NK-92 treated with Interleukin-12 subunit alpha and Interleukin-12 subunit beta, amount 100 ng/mL, for 24 hours (cell line): Measurements from ENCODE around the gene JARID2.

Source experiments
- DNase-seq: peaks from one replicate; lab custom pipeline; 2025; lab: John Stamatoyannopoulos, UW

JARID2 gene

DNA sequence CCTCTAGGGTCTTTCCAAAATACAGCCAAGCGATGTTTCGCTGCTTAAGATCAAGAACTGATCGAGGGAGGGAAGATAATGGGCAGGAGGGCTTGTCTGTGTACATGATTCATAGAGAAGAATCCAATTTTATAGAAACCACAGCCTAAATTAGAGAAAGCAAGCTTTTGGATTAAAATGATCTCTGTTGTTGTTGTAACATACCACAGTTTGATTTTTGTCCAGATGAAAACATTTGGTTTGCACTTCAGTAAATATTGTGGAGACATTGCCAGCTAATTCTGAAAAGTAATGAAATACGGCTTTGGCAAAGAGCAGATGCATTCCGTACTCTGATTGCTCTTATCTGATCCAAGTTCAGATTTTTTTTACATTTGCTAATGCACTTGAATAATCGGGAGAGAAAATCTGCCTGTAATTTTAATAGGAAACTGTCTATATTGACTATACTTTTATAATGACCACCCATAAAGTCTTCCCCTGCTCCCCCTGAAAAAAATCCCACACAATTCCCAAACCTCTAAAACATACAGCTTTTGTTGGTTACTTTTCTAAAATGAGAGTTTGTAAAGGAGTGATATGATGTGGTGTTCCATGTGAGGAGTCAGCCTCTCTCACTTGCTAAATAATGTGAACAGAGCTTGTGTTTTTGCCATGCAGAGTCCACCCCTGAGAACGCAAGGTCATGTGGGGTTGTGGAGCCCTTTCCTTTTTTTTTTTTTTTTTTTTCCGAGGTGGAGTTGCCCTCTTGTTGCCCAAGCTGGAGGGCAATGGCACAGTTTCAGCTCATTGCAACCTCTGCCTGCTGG lies 217.1 kb downstream of the JARID2 start:
- no peak for DNase-seq

GRCh38 chr6:15464211-15464725 lies 218.4 kb downstream of the JARID2 start:
- DNase-seq: peak; percentile 8

GRCh38 chr6:15465212-15465611 lies 219.3 kb downstream of the JARID2 start:
- DNase-seq: no peak

DNA sequence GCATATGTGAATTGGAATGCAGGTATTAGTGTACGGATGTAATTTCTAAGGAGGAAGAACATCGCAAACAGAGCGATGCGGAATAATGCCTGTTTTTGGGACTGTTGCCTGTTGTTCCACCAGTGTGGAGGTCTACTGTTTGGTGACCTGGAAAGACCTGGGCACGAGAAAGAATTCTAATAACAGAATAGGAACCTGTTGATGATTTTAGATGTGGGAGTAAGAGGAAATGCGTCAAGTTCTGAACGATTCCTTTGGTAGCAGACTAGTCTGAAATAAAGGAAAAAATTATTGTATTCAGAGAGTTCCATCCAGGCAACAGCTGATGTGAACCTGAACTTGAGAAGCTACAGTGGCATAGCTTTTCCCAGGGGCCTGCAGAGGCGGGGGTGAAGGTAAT lies 224.9 kb downstream of the JARID2 start:
- DNase-seq: no peak

GRCh38 chr6:15472621-15473020 lies 226.8 kb downstream of the JARID2 start:
- no peak for DNase-seq

GRCh38 chr6:15473174-15473573 lies 227.3 kb downstream of the JARID2 start:
- no peak for DNase-seq

GRCh38 chr6:15473741-15474161 lies 227.9 kb downstream of the JARID2 start:
- DNase-seq: no peak

DNA sequence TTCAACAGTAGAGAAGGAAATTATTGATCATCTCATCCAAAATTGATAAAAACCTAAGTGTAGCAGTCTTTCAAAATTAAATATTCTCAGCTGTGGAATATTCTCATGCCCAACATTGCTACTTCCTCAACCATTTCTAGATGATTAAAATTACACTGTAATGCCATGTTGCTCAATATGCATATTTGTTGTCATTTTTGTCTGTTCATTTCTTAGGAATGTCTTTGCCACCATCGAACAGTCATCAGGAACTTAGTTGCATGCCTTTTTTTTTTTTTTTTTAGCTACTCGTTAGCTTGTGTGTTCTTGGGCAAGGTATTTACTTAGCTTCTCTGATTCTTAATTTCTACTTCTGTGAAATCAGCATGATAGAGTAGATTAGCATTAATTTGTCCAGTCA lies 228.3 kb downstream of the JARID2 start:
- no peak for DNase-seq

- no peak for DNase-seq
Observed at GRCh38 chr6:15475261-15475660, 229.4 kb downstream of the JARID2 start.

DNA sequence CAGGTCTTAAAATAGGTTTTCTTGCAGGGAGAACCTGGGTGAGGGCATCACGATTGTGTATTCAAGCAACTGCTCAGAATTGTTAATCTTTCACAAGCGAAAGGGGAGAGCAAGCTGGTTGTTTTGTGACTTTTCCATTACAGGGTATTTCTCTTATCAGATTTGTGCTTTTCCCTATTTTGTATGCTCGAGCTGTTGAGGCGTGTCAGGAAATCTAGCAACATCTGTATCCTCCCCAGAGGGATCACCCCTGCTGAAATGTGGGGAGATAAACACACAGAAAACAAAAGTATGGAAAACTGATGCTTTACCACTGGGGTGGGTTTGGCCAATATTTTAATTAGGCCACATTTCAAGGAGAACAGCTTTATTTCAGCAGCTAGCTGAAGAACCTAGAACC lies 230.0 kb downstream of the JARID2 start:
- no peak for DNase-seq

DNA sequence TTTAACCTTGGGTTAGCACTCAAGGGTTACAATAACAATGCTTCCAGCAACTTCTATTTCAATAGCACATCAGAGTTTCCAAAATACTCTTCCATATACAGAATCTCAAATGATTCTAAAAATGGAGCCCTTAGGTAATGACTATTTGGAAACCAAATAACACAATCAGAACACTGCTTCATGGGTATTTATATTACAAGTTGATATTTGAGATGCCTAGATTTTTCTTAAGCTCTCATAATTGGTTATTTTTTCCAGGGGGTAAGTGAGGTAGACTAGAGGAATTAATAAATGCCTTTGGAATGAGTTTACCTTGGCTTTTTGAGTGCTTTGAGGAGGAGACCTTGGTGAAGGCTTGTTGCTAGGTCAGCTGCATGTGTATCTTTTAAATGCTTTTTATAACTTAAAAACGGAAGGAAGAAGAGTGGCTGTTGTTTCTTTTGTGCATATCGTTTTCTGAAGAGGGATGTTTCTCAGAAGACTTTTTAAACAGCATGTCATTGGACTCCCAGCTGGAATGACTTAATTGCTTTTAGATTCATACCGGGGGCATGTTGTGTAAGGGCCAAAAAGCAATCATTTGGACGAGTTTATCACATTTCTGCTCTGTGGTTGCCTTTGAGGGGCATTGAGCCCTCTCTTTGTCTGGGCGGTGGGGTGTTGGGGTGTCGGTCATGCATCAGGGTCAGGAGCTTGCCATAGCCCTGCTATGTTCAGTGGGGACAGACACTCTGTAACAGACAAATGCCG lies 230.9 kb downstream of the JARID2 start:
- DNase-seq: no peak

DNA sequence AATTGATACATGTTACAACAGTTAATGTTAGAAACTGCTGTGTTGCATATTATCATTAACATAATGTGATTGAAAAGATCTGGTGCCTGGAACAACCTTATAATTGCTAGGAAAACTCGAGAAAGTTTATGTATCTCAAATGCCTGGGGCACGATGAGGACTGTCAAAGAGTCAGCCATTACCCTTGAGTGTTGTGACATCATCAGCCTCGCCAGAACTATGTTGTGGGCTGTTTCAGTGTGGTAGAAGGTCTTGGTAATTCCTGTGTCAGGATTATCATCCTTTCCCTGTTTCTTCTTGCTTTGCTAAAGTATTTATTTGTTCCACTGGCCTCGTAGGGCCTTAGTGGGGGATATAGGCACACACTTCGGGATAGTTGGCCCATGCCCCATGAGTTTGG lies 231.9 kb downstream of the JARID2 start:
- DNase-seq: no peak

- DNase-seq: no peak
Observed at GRCh38 chr6:15479761-15480160, 233.9 kb downstream of the JARID2 start.

GRCh38 chr6:15480525-15480924 lies 234.7 kb downstream of the JARID2 start:
- no peak for DNase-seq

DNA sequence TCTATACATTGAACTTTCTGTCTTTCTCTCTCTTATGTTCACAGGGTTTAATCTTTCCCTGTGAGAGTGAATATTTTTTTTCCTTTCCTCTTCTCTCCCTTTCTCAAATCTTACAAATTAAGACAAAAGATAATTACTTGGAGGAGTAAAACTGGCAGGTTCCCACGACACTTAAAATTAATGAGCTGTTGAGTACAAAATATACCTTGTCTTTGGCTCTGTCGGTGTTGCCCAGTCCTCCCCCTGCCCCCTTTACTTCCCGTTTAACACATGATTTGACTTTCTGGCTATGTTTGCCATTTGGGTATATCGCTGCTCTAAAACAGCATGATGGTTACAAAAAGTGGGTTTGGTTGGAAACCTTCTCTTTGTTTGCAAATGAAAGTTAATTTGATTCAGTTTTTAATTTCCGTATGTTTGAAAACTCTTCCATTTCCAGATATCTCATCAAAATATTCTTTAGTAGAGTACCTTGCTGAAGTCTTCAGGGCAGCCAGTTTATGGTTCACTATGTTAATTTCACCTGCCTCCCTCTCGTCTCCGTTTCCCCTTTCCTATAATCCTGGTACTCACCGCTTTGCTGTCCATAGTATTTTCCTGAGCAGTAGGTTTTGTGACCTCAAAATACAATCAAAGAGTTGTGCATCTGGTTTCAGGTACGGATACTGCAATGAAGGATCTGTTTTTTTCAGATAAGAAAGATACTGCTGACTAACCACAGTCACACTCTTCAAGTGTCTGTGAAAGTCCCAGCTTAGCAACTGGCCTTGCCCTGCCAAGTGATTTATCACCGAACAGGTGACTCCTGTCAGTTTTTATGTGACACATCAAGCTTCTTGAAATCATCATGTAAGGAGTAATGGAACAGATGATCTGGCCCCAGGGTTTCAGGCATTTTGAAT lies 235.8 kb downstream of the JARID2 start:
- no peak for DNase-seq

GRCh38 chr6:15483060-15483459 lies 237.2 kb downstream of the JARID2 start:
- DNase-seq: no peak

DNA sequence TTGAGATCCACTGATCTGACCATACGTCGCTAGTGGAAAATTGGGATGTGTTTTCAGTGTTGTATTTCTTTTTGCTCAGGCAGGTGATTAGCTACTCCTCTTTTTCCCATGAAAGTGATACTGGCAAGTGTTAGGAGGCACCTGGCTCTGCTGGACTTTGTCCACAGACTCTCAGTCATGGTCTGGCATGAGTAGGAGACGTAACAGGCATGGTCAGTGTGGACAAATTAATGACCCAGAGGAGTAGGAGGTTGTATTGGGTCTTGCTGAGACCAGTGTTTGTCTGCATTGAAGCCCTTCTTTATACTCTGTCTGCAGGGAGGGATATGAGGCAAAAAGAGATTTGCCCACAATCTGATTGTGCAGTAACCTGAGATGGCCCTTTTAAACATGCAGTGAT lies 238.3 kb downstream of the JARID2 start:
- no peak for DNase-seq

- no peak for DNase-seq
Observed at GRCh38 chr6:15484821-15485220, 239.0 kb downstream of the JARID2 start.

GRCh38 chr6:15485936-15486335 lies 240.1 kb downstream of the JARID2 start:
- DNase-seq: no peak

DNA sequence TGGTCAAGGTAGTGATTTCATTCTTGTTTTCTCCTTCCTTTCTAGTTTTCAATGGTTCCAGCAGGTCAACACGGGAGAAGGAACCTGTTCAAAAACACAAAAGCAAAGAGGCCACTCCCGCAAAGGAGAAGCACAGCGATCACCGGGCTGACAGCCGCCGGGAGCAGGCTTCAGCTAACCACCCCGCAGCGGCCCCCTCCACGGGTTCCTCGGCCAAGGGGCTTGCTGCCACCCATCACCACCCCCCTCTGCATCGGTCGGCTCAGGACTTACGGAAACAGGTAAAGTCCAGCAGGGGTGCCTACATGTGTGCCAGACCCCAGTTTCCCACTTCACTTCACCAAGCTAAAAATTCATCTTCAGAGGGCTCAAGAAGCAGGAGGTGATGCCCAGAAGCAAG lies 241.4 kb downstream of the JARID2 start:
- no peak for DNase-seq

DNA sequence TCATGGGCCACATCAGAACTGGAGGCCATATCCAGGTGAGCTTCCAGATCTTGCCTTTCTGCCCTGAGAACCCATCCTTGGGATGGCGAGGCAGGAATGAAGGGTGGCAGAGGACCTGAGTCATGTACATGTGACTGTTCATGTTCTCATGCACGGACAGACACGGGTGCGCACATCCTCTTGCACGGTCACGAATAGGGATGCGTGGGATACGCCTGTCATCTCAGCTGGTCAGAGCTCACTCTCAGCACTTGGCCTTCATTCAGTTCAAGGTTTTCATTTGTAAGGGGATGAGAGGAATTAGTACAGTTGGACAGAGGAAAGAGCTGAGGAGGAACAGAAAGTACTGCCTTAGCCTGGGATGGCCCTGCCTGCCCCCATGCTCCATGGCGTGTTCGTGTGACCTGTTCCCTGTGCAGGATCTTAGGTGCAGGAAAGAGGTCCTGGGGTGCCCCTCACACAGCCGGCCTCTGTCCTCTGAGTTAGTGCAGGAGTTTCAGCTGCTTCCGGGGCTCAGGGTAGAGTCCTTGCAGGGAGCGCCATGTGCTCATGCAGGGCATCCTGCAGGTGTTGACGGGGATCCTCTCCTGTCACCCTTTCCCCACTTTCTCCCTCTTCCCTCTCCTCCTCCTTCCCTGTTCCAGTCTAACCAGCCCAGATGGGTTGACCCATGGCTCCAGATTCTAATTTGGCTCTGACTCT lies 243.5 kb downstream of the JARID2 start:
- no peak for DNase-seq
